H1 (cell line): ENCODE results near the gene STAT3. TPM values are rescaled to one million over a fixed set of nuclear protein-coding genes. Genes with fewer than 3 reads are reported as not detected.
A peak's percentile ranks its signal among the peaks of the same experiment; 100 is the strongest.

ENCODE experiments used
- ATF3 ChIP-seq: IDR thresholded peaks from 2 replicates; pipeline ENCODE4 v1.6.1; 2011; ENCODE audit warnings: low read depth, mild to moderate bottlenecking, low read length; ENCODE audit not compliant: insufficient read depth
- BCL11A ChIP-seq, 2 experiments: IDR thresholded peaks; one replicate each; pipeline ENCODE4 v1.6.1; 2011; ENCODE audit warnings: low read depth in 2 of 2, low read length in 2 of 2, mild to moderate bottlenecking in 2 of 2
- JUN ChIP-seq: IDR thresholded peaks from 2 replicates; pipeline ENCODE4 v1.6.1; 2011; ENCODE audit warnings: low read depth, mild to moderate bottlenecking, improper control_type of control experiment, low read length
- RAD21 ChIP-seq, 2 experiments: IDR thresholded peaks in 1 of 2; conservative IDR thresholded peaks in 1 of 2; 2 replicates each; pipeline ENCODE4 v1.6.1; 2011; ENCODE audit warnings: low read depth in 2 of 2, low read length in 2 of 2, improper control_type of control experiment in 1 of 2, inconsistent platforms in 1 of 2, mild to moderate bottlenecking in 1 of 2, moderate library complexity in 1 of 2
- TAF1 ChIP-seq: IDR thresholded peaks from 2 replicates; pipeline ENCODE4 v1.6.1; 2011; ENCODE audit warnings: mild to moderate bottlenecking, low read depth, low read length
- TAF7 ChIP-seq: optimal IDR thresholded peaks from 2 replicates; pipeline ENCODE3; 2011; ENCODE audit warnings: low read depth, mild to moderate bottlenecking, inconsistent platforms, low read length, moderate library complexity, borderline replicate concordance
- YY1 ChIP-seq: IDR thresholded peaks from 2 replicates; pipeline ENCODE4 v1.6.1; 2011; ENCODE audit warnings: low read depth, mild to moderate bottlenecking, low read length
- polyA plus RNA-seq, 7 experiments: library from polyadenylated mRNA; depleted of rRNA in 3 of 7; stranded (reverse) in 5 of 7; unstranded in 2 of 7; fragments of >200 nt in 5 of 7; fragments of 200-250 nt in 2 of 7; gene quantifications; 1 replicate in 5 of 7; 2 replicates in 1 of 7; 4 replicates in 1 of 7; pipeline versions ENCODE4 v1.2.1 to v1.2.3, GENCODE V29; 2011 to 2013; ENCODE audit warnings: missing spikeins in 2 of 7, mixed read lengths in 2 of 7
- total RNA-seq: library from RNA; stranded (reverse); fragmentation: NEBNext Ultra II Directional; extraction: Animal tissue kit (Norgen Biotek cat#: 25700); gene quantifications from 2 replicates; pipeline ENCODE4 v1.2.1, GENCODE V29; 2021

The STAT3 gene
- total and polyA plus RNA-seq, 2 of the 8 experiments (the other 6 are each of a cell fraction or from before 2014, with no cell fraction given) = 38.4 to 94.1 TPM

- TF ChIP-seq RAD21 (IDR thresholded peaks at IDR 0.05 in 1 of 2, conservative IDR thresholded peaks at IDR 0.05 in 1 of 2; ENCODE audit: low read depth in 2 of 2, low read length in 2 of 2) = no peak
- TF ChIP-seq ATF3 = no peak
- no peak for TF ChIP-seq JUN
- peak; percentile 17 for TF ChIP-seq TAF1
- no peak for TF ChIP-seq TAF7
- TF ChIP-seq BCL11A (IDR thresholded peaks at IDR 0.05; ENCODE audit: low read depth in 2 of 2, low read length in 2 of 2) = no peak
- TF ChIP-seq YY1 = no peak
These were observed 112.0 kb downstream of the STAT3 start, which contains the start of gene STAT5B (continued) for GRCh38 chr17:42276359-42276608.
